Type B pancreatic cell (in vitro differentiated cells): ENCODE results near the gene PTGES3L. TPM values are rescaled to one million over a fixed set of nuclear protein-coding genes. Genes with fewer than 3 reads are reported as not detected.

Experiments used
- DNase-seq: peaks from one replicate; pipeline ENCODE4 v3.0.0; 2021; ENCODE audit warnings: mixed read lengths; ENCODE audit not compliant: unreplicated experiment; ENCODE audit errors: extremely low spot score
- H3K27ac Mint-ChIP-seq: 2 replicates; pipeline ENCODE4 v1.8.0; 2021; ENCODE audit warnings: mild to moderate bottlenecking, mixed read lengths
- H3K27me3 Mint-ChIP-seq: 2 replicates; pipeline ENCODE4 v1.8.0; 2021; ENCODE audit warnings: mixed read lengths
- H3K36me3 Mint-ChIP-seq: 2 replicates; pipeline ENCODE4 v1.8.0; 2021; ENCODE audit warnings: mixed read lengths
- H3K4me1 Mint-ChIP-seq: one replicate; pipeline ENCODE4 v1.8.0; 2021; ENCODE audit warnings: mixed read lengths; ENCODE audit not compliant: unreplicated experiment
- H3K4me3 Mint-ChIP-seq: 2 replicates; pipeline ENCODE4 v1.8.0; 2021; ENCODE audit warnings: mild to moderate bottlenecking, mixed read lengths
- H3K9me3 Mint-ChIP-seq: 2 replicates; pipeline ENCODE4 v1.8.0; 2021; ENCODE audit warnings: mixed read lengths
- CTCF ChIP-seq: fragments of 200-600 bp; sonication (generic); conservative IDR thresholded peaks from 2 replicates; pipeline ENCODE4 v1.5.0; 2021; ENCODE audit warnings: antibody characterized with exemption, mild to moderate bottlenecking
- total RNA-seq: library from RNA; stranded (reverse); gene quantifications from 2 replicates; pipeline ENCODE4 v1.2.1, GENCODE V29; 2021; ENCODE audit warnings: low replicate concordance

The PTGES3L gene
- total RNA-seq, 1 donor from 2014 or later: 1.5 TPM

- no peaks in the 10 kb centered on the region for H3K27me3 Mint-ChIP-seq
- peak overlapping the region; percentile 6 for H3K27ac Mint-ChIP-seq
- H3K4me1 Mint-ChIP-seq: peaks cover 20% of the 10 kb centered on the region
- no peaks in the 10 kb centered on the region for H3K36me3 Mint-ChIP-seq
- no peak for DNase-seq
- no peaks in the 10 kb centered on the region for H3K9me3 Mint-ChIP-seq
- H3K4me3 Mint-ChIP-seq: no peak overlapping the region
- no peak for TF ChIP-seq CTCF
Measured at GRCh38 chr17:42918902-42919521, 60.9 kb downstream of the PTGES3L start.

Other genes starting within 250 kb of the PTGES3L start
- 30.6 and 37.6 TPM in 2 replicates for gene EZH1, start 235.0 kb downstream of the PTGES3L start, total RNA-seq
- 1.5 and 8.3 TPM in 2 replicates for gene RAMP2, start 218.9 kb downstream of the PTGES3L start, total RNA-seq
- gene VPS25, start 206.6 kb downstream of the PTGES3L start, total RNA-seq: 86.9 and 103 TPM in 2 replicates
- gene WNK4, start 199.5 kb downstream of the PTGES3L start, total RNA-seq: 2.7 and 4.2 TPM in 2 replicates
- gene COA3, start 181.4 kb downstream of the PTGES3L start, total RNA-seq: 82.2 and 93.9 TPM in 2 replicates
- gene CNTD1, start 181.2 kb downstream of the PTGES3L start, total RNA-seq: 0.46 TPM in 1 of 2 replicates, not detected in the other
- gene BECN1, start 155.8 kb downstream of the PTGES3L start, total RNA-seq: 62.5 and 72.1 TPM in 2 replicates
- gene PSME3, start 146.7 kb downstream of the PTGES3L start, total RNA-seq: 116 and 120 TPM in 2 replicates
- gene AOC2, start 135.5 kb downstream of the PTGES3L start, total RNA-seq: 2.7 and 3.4 TPM in 2 replicates
- gene AOC3, start 128.9 kb downstream of the PTGES3L start, total RNA-seq: 1.5 and 2.4 TPM in 2 replicates
- gene G6PC1, start 79.3 kb downstream of the PTGES3L start, total RNA-seq: 1.5 and 2.9 TPM in 2 replicates
- gene AARSD1, start 15.6 kb downstream of the PTGES3L start, total RNA-seq: 37.0 and 60.0 TPM in 2 replicates
- 18.2 and 19.7 TPM in 2 replicates for gene RUNDC1, start 485 bp upstream of the PTGES3L start, total RNA-seq
- gene RPL27, start 18.3 kb upstream of the PTGES3L start, total RNA-seq: 1,148 and 1,194 TPM in 2 replicates
- gene IFI35, start 26.7 kb upstream of the PTGES3L start, total RNA-seq: 6.6 and 8.8 TPM in 2 replicates
- gene VAT1, start 42.3 kb upstream of the PTGES3L start, total RNA-seq: 167 and 274 TPM in 2 replicates
- gene RND2, start 45.2 kb upstream of the PTGES3L start, total RNA-seq: 3.3 and 7.1 TPM in 2 replicates
- 19.4 and 38.9 TPM in 2 replicates for gene BRCA1, start 145.3 kb upstream of the PTGES3L start, total RNA-seq
- 60.8 and 65.9 TPM in 2 replicates for gene NBR1, start 191.1 kb upstream of the PTGES3L start, total RNA-seq
- gene TMEM106A, start 231.8 kb upstream of the PTGES3L start, total RNA-seq: 4.4 TPM in 2 replicates
- gene CCDC200, start 248.5 kb upstream of the PTGES3L start, total RNA-seq: not detected in 2 replicates